22Rv1 (cell line): ENCODE data around the gene KHDRBS2.

Experiments
- CTCF ChIP-seq: fragments of 450-650 bp; IDR thresholded peaks from 2 replicates; pipeline ENCODE4 v1.5.1; 2017; ENCODE audit warnings: mild to moderate bottlenecking
- ZFX ChIP-seq: fragments of 450-650 bp; IDR thresholded peaks from 2 replicates; pipeline ENCODE4 v1.6.1; 2017; ENCODE audit warnings: antibody characterized with exemption, borderline replicate concordance

DNA sequence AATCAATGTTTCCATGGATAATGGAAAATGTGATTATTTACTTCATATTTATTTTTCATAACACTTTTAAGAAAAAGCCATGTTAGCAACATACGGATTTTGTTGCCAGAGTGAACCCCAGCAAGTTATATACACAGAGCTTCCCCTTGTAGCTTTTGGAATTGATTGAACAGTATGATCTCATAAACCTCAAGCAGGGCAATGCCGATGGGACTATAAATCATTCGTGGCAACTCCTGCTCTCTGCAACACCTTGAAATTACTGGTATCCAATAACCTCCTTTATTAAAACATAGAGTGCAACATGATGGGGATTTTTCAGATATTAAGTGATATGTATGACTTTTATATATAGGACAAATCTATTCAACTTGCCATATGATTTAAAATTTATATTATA, 428.5 kb downstream of the KHDRBS2 start:
- TF ChIP-seq CTCF = no peak
- TF ChIP-seq ZFX = no peak
